ENCODE measurements around the gene LRRC26. TPM values are rescaled to one million over a fixed set of nuclear protein-coding genes. Genes with fewer than 3 reads are reported as not detected.

The LRRC26 gene
- total RNA-seq, 1 experiment from 2014 or later, result not detected

- BruUV-seq (replicated peaks), result no TSS peak
- Histone ChIP-seq H3K27me3 (replicated peaks; ENCODE audit: insufficient read depth, low read depth, low read length, poor library complexity) (no peaks in the 10 kb centered on the region), H3K27ac (ENCODE audit: low read depth, low read length, poor library complexity, severe bottlenecking) (no peak overlapping the region), H3K36me3 (ENCODE audit: insufficient read depth, low read length, poor library complexity, severe bottlenecking) (peaks cover 2% of the 10 kb centered on the region), H3K4me1 (ENCODE audit: insufficient read depth, low read length, poor library complexity, severe bottlenecking) (peaks cover 10% of the 10 kb centered on the region), H3K4me3 (ENCODE audit: low read depth, low read length, poor library complexity, severe bottlenecking) (no peak overlapping the region), H3K9me3 (ENCODE audit: low read depth, low read length, poor library complexity, severe bottlenecking) (no peaks in the 10 kb centered on the region)
- intact Hi-C loops (cut with micrococcal nuclease; ENCODE audit: unreplicated experiment), result no loop called here
- ChIA-PET CTCF (interaction anchor here (0.6 to 0.8 kb wide), 2 partner anchors 52 to 58 kb away, joined by 3 to 4 read pairs; no protein-coding TSS in a partner anchor), POLR2A (ENCODE audit: low non-redundant PET) (no interaction called here)
- no peak; the same call in 1 of the 2 replicates for TF ChIP-seq CTCF (conservative IDR thresholded peaks at IDR 0.05; ENCODE audit: low read depth, low read length)
- no peak for TF ChIP-seq EZH2 (IDR thresholded peaks at IDR 0.05; ENCODE audit: borderline replicate concordance, low read depth, low read length, poor library complexity, severe bottlenecking)
- no peak for DNase-seq (ENCODE audit: low spot score)
Observed at GRCh38 chr9:137190315-137190856, 20.5 kb upstream of the LRRC26 start.

GRCh38 chr9:137189297-137190295 lies 19.7 kb upstream of the LRRC26 start:
- no peak for DNase-seq (ENCODE audit: low spot score)
- Histone ChIP-seq H3K4me3 (ENCODE audit: low read depth, low read length, poor library complexity, severe bottlenecking) (peak overlapping the region; percentile 98), H3K36me3 (ENCODE audit: insufficient read depth, low read length, poor library complexity, severe bottlenecking) (peaks cover 2% of the 10 kb centered on the region), H3K9me3 (ENCODE audit: low read depth, low read length, poor library complexity, severe bottlenecking) (no peaks in the 10 kb centered on the region), H3K4me1 (ENCODE audit: insufficient read depth, low read length, poor library complexity, severe bottlenecking) (peaks cover 10% of the 10 kb centered on the region), H3K27me3 (replicated peaks; ENCODE audit: insufficient read depth, low read depth, low read length, poor library complexity) (no peaks in the 10 kb centered on the region), H3K27ac (ENCODE audit: low read depth, low read length, poor library complexity, severe bottlenecking) (peak overlapping the region; percentile 96)
- CTCF ChIA-PET, result interaction anchor here (0.6 to 1.8 kb wide), 7 partner anchors 11 to 160 kb away, joined by 3 to 13 read pairs (median 3); no protein-coding TSS in a partner anchor
- BruUV-seq (replicated peaks), result no TSS peak
- no peak for TF ChIP-seq EZH2 (IDR thresholded peaks at IDR 0.05; ENCODE audit: borderline replicate concordance, low read depth, low read length, poor library complexity, severe bottlenecking)
- no peak for TF ChIP-seq CTCF (conservative IDR thresholded peaks at IDR 0.05; ENCODE audit: low read depth, low read length)
- intact Hi-C loops (cut with micrococcal nuclease; ENCODE audit: unreplicated experiment), result no loop called here
- POLR2A ChIA-PET (ENCODE audit: low non-redundant PET), result interaction anchor here (0.9 kb wide), 1 partner anchor 51 kb away, joined by 4 read pairs; the partner anchor contains the start of gene TUBB4B

GRCh38 chr9:137188490-137189296 lies 18.8 kb upstream of the LRRC26 start, which contains the start of the genes ANAPC2 and SSNA1:
ANAPC2 (minus strand) TSS chr9:137188560; CDS start chr9:137188532, 28 bp downstream.
SSNA1 (plus strand) TSS chr9:137188676; CDS start chr9:137188727, 51 bp downstream.
- Histone ChIP-seq H3K4me1 (ENCODE audit: insufficient read depth, low read length, poor library complexity, severe bottlenecking) (peaks cover 10% of the 10 kb centered on the region), H3K27me3 (replicated peaks; ENCODE audit: insufficient read depth, low read depth, low read length, poor library complexity) (no peaks in the 10 kb centered on the region), H3K9me3 (ENCODE audit: low read depth, low read length, poor library complexity, severe bottlenecking) (no peaks in the 10 kb centered on the region), H3K4me3 (ENCODE audit: low read depth, low read length, poor library complexity, severe bottlenecking) (peak within 1 kb of the TSS; percentile 98), H3K36me3 (ENCODE audit: insufficient read depth, low read length, poor library complexity, severe bottlenecking) (peaks cover 3% of the 10 kb centered on the region), H3K27ac (ENCODE audit: low read depth, low read length, poor library complexity, severe bottlenecking) (peak within 1 kb of the TSS; percentile 96)
- intact Hi-C loops (cut with micrococcal nuclease; ENCODE audit: unreplicated experiment), result no loop called here
- POLR2A ChIA-PET (ENCODE audit: low non-redundant PET), result interaction anchor here (0.9 kb wide), 1 partner anchor 52 kb away, joined by 4 read pairs; the partner anchor contains the start of gene TUBB4B
- TF ChIP-seq CTCF (conservative IDR thresholded peaks at IDR 0.05; ENCODE audit: low read depth, low read length) (peak; percentile 45), EZH2 (IDR thresholded peaks at IDR 0.05; ENCODE audit: borderline replicate concordance, low read depth, low read length, poor library complexity, severe bottlenecking) (no peak)
- peak; percentile 93 for DNase-seq (ENCODE audit: low spot score)
- BruUV-seq (replicated peaks), result TSS peak; percentile 87
- CTCF ChIA-PET, result interaction anchor here (0.6 to 1.8 kb wide), 5 partner anchors 12 to 159 kb away, joined by 3 to 13 read pairs (median 3); no protein-coding TSS in a partner anchor

Data from A673 (cell line).